GM12891 (cell line): Measurements from ENCODE around the gene TMEM221.

Experiments
- PAX5 ChIP-seq: IDR thresholded peaks from 2 replicates; pipeline ENCODE4 v1.6.1; 2011; ENCODE audit warnings: low read length, moderate library complexity, mild to moderate bottlenecking; ENCODE audit not compliant: insufficient read depth, severe bottlenecking
- POLR2A ChIP-seq: IDR thresholded peaks from 2 replicates; pipeline ENCODE4 v1.6.1; 2011; ENCODE audit warnings: low read depth, low read length, control low read depth
- POLR2AphosphoS5 ChIP-seq: IDR thresholded peaks from 2 replicates; pipeline ENCODE4 v1.6.1; 2011; ENCODE audit warnings: low read depth, low read length, control low read depth
- TAF1 ChIP-seq: IDR thresholded peaks from 2 replicates; pipeline ENCODE4 v1.6.1; 2011; ENCODE audit warnings: low read depth, low read length, control low read depth

GRCh38 chr19:17495639-17496296 is 47.3 kb upstream of the TMEM221 start:
- no peak for TF ChIP-seq TAF1
- TF ChIP-seq POLR2A, result no peak
- no peak for TF ChIP-seq POLR2AphosphoS5
- TF ChIP-seq PAX5, result no peak
